Neural crest cell (in vitro differentiated cells): ENCODE measurements around the gene KIAA1755. TPM values are rescaled to one million over a fixed set of nuclear protein-coding genes. Genes with fewer than 3 reads are reported as not detected.

ENCODE experiments used
- DNase-seq: peaks from one replicate; pipeline ENCODE4 v3.0.0; 2021; ENCODE audit warnings: low read depth, mixed read lengths, low spot score
- H3K27ac Mint-ChIP-seq: one replicate; pipeline ENCODE4 v1.8.0; 2021; ENCODE audit warnings: mild to moderate bottlenecking, mixed read lengths; ENCODE audit not compliant: unreplicated experiment
- H3K27me3 Mint-ChIP-seq: 2 replicates; pipeline ENCODE4 v1.8.0; 2021; ENCODE audit warnings: low read depth, mild to moderate bottlenecking, mixed read lengths
- H3K36me3 Mint-ChIP-seq: 2 replicates; pipeline ENCODE4 v1.8.0; 2021; ENCODE audit warnings: low read depth, mild to moderate bottlenecking, mixed read lengths
- H3K4me1 Mint-ChIP-seq: 2 replicates; pipeline ENCODE4 v1.8.0; 2021; ENCODE audit warnings: mixed read lengths
- H3K4me3 Mint-ChIP-seq: one replicate; pipeline ENCODE4 v1.8.0; 2021; ENCODE audit warnings: mild to moderate bottlenecking, mixed read lengths
- H3K9me3 Mint-ChIP-seq: 2 replicates; pipeline ENCODE4 v1.8.0; 2021; ENCODE audit warnings: mixed read lengths
- total RNA-seq: library from RNA; stranded (reverse); gene quantifications from 2 replicates; pipeline ENCODE4 v1.2.1, GENCODE V29; 2021
- TF ChIP-seq, protein P1 (sequence below): fragments of 200-600 bp; sonication (generic); conservative IDR thresholded peaks from 2 replicates; pipeline ENCODE4 v1.5.0; 2021; ENCODE audit warnings: antibody characterized with exemption, mild to moderate bottlenecking

The KIAA1755 gene
- total RNA-seq, 1 donor from 2014 or later = 8.6 TPM

DNA sequence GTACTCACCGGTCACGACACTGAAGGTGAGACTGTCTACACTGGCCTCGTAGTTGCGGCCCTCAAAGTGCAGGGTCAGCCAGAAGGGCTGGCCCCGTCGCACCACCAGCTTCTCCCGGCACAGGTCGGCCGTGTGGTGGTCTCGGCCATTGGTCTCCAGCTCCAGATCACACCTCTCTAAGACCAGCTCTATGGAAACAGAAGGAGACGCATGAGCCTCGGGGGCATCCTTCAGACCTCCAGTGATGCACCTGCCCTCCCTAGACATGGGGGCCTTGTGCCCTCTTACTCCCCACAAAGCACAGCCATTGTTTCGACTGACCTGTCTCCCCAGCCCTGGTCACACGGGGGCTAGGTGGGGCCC is 99.1 kb downstream of the KIAA1755 start:
- Mint-ChIP-seq H3K27ac (no peak overlapping the region), H3K9me3 (no peaks in the 10 kb centered on the region), H3K36me3 (no peaks in the 10 kb centered on the region), H3K27me3 (no peaks in the 10 kb centered on the region), H3K4me3 (no peak overlapping the region), H3K4me1 (peaks cover 17% of the 10 kb centered on the region)
- no peak for DNase-seq
- TF ChIP-seq, protein P1, sequence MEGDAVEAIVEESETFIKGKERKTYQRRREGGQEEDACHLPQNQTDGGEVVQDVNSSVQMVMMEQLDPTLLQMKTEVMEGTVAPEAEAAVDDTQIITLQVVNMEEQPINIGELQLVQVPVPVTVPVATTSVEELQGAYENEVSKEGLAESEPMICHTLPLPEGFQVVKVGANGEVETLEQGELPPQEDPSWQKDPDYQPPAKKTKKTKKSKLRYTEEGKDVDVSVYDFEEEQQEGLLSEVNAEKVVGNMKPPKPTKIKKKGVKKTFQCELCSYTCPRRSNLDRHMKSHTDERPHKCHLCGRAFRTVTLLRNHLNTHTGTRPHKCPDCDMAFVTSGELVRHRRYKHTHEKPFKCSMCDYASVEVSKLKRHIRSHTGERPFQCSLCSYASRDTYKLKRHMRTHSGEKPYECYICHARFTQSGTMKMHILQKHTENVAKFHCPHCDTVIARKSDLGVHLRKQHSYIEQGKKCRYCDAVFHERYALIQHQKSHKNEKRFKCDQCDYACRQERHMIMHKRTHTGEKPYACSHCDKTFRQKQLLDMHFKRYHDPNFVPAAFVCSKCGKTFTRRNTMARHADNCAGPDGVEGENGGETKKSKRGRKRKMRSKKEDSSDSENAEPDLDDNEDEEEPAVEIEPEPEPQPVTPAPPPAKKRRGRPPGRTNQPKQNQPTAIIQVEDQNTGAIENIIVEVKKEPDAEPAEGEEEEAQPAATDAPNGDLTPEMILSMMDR = no peak

Other genes starting within 250 kb of the KIAA1755 start
- 49.6 and 52.9 TPM in 2 replicates for gene TTI1, start 227.3 kb downstream of the KIAA1755 start, total RNA-seq
- gene RPRD1B, start 227.0 kb downstream of the KIAA1755 start, total RNA-seq = 40.1 and 41.1 TPM in 2 replicates
- 1.2 and 1.4 TPM in 2 replicates for gene TGM2, start 95.5 kb downstream of the KIAA1755 start, total RNA-seq
- not detected in 2 replicates for gene BPI, start 43.4 kb upstream of the KIAA1755 start, total RNA-seq
- gene LBP, start 85.7 kb upstream of the KIAA1755 start, total RNA-seq = not detected in 2 replicates
- gene SNHG17, start 174.6 kb upstream of the KIAA1755 start, total RNA-seq = 64.9 and 65.5 TPM in 2 replicates
- gene RALGAPB, start 212.1 kb upstream of the KIAA1755 start, total RNA-seq = 34.7 and 35.2 TPM in 2 replicates